Lower lobe of right lung (tissue), 2 donors: ENCODE measurements around the gene PCGF2. TPM values are rescaled to one million over a fixed set of nuclear protein-coding genes. Genes with fewer than 3 reads are reported as not detected.
A peak's percentile ranks its signal among the peaks of the same experiment; 100 is the strongest.

ENCODE experiments used
- ATAC-seq, 2 donors: fragments of 200-7000 bp; cut with Tn5 transposase; one replicate each; pipeline ENCODE4 v1.9.1; 2020 to 2022; ENCODE audit warnings: mild to moderate bottlenecking in 2 of 2, moderate library complexity in 2 of 2
- DNase-seq: peaks from one replicate; pipeline ENCODE4 v3.0.0-alpha.2; 2020
- H3K27ac ChIP-seq: fragments of 200-600 bp; one replicate; pipeline ENCODE4 v1.8.0; 2022
- H3K27me3 ChIP-seq: fragments of 200-600 bp; one replicate; pipeline ENCODE4 v1.8.0; 2022; ENCODE audit warnings: low read depth
- H3K36me3 ChIP-seq: fragments of 200-600 bp; one replicate; pipeline ENCODE4 v1.8.0; 2022; ENCODE audit warnings: mild to moderate bottlenecking
- H3K4me1 ChIP-seq: fragments of 200-600 bp; one replicate; pipeline ENCODE4 v1.8.0; 2022
- H3K4me3 ChIP-seq: fragments of 200-600 bp; one replicate; pipeline ENCODE4 v1.8.0; 2022; ENCODE audit warnings: mild to moderate bottlenecking
- H3K9me3 ChIP-seq: fragments of 200-600 bp; one replicate; pipeline ENCODE4 v1.8.0; 2022
- CTCF ChIP-seq: fragments of 200-600 bp; IDR thresholded peaks from one replicate; pipeline ENCODE4 v1.8.0; 2022; ENCODE audit warnings: antibody characterized with exemption, mild to moderate bottlenecking
- intact Hi-C: fragments of 100-400 bp; cut with DNase I; formaldehyde crosslinking; loops from one replicate; pipeline ENCODE4 v1.11.0; 2022
- total RNA-seq: library from RNA; stranded (reverse); fragmentation: NEBNext Ultra II Directional; extraction: Animal tissue kit (Norgen Biotek cat#: 25700); gene quantifications from one replicate; pipeline ENCODE4 v1.2.1, GENCODE V29; 2021
- donor health status: DM: no; HTN: yes; CAD: no; lungs with severe emphysema.

PCGF2 gene
- total RNA-seq, 1 donor from 2014 or later: 53.5 TPM

GRCh38 chr17:38739305-38739704, 8.8 kb downstream of the PCGF2 start:
- H3K27ac ChIP-seq: no peak overlapping the region
- no peaks in the 10 kb centered on the region for H3K27me3 ChIP-seq
- H3K9me3 ChIP-seq: no peaks in the 10 kb centered on the region
- no peak for TF ChIP-seq CTCF
- ATAC-seq (no peak), DNase-seq (no peak)
- intact Hi-C loops: no loop called here
- H3K4me3 ChIP-seq: no peak overlapping the region
- H3K4me1 ChIP-seq: peaks cover 39% of the 10 kb centered on the region
- peaks cover 54% of the 10 kb centered on the region for H3K36me3 ChIP-seq

- Histone ChIP-seq H3K27ac (no peak overlapping the region), H3K4me3 (no peak overlapping the region), H3K4me1 (peaks cover 34% of the 10 kb centered on the region), H3K36me3 (peaks cover 59% of the 10 kb centered on the region), H3K9me3 (no peaks in the 10 kb centered on the region), H3K27me3 (no peaks in the 10 kb centered on the region)
- intact Hi-C loops: no loop called here
- ATAC-seq: no peak
- no peak for DNase-seq
- no peak for TF ChIP-seq CTCF
These were observed 9.4 kb downstream of the PCGF2 start for GRCh38 chr17:38738686-38739085.

GRCh38 chr17:38738007-38738662, 10.0 kb downstream of the PCGF2 start:
- no peak overlapping the region for H3K4me3 ChIP-seq
- no peak overlapping the region for H3K27ac ChIP-seq
- peaks cover 63% of the 10 kb centered on the region for H3K36me3 ChIP-seq
- no peaks in the 10 kb centered on the region for H3K27me3 ChIP-seq
- DNase-seq (no peak), ATAC-seq (no peak)
- intact Hi-C loops: no loop called here
- H3K4me1 ChIP-seq: peaks cover 31% of the 10 kb centered on the region
- TF ChIP-seq CTCF: no peak
- no peaks in the 10 kb centered on the region for H3K9me3 ChIP-seq

- Histone ChIP-seq H3K27me3 (no peaks in the 10 kb centered on the region), H3K27ac (no peak overlapping the region), H3K36me3 (peaks cover 62% of the 10 kb centered on the region), H3K9me3 (no peaks in the 10 kb centered on the region), H3K4me1 (peaks cover 33% of the 10 kb centered on the region), H3K4me3 (no peak overlapping the region)
- ATAC-seq (peak; percentile 21 to 22), DNase-seq (peak; percentile 74)
- peak; percentile 82 for TF ChIP-seq CTCF
- intact Hi-C loops: no loop called here
These were observed 12.8 kb downstream of the PCGF2 start for GRCh38 chr17:38735161-38735997.

- DNase-seq (no peak), ATAC-seq (no peak)
- TF ChIP-seq CTCF: no peak
- intact Hi-C loops: no loop called here
- no peak overlapping the region for H3K27ac ChIP-seq
- H3K4me3 ChIP-seq: no peak overlapping the region
- no peaks in the 10 kb centered on the region for H3K9me3 ChIP-seq
- H3K36me3 ChIP-seq: peaks cover 52% of the 10 kb centered on the region
- H3K4me1 ChIP-seq: peaks cover 38% of the 10 kb centered on the region
- no peaks in the 10 kb centered on the region for H3K27me3 ChIP-seq
These were observed 13.9 kb downstream of the PCGF2 start for GRCh38 chr17:38733982-38734973.
